Cardiac fibroblast (primary cell): ENCODE measurements around the gene GPR132.

Experiments
- DNase-seq, 2 donors: peaks; one replicate each; pipeline versions ENCODE4 v3.0.0 to v3.0.0-alpha.2; 2010; ENCODE audit warnings: low read depth in 2 of 2
- H3K4me3 ChIP-seq, 2 donors: replicated peaks in 1 of 2; 1 replicate in 1 of 2; 2 replicates in 1 of 2; pipeline ENCODE4 v1.5.1; 2011; ENCODE audit warnings: low read depth in 2 of 2, low read length in 2 of 2, mild to moderate bottlenecking in 2 of 2, moderate library complexity in 1 of 2
- TF ChIP-seq, protein P1 (sequence below): IDR thresholded peaks from one replicate; pipeline ENCODE4 v1.5.1; 2011; ENCODE audit warnings: low read depth, mild to moderate bottlenecking, low read length, inconsistent platforms

GPR132 gene

DNA sequence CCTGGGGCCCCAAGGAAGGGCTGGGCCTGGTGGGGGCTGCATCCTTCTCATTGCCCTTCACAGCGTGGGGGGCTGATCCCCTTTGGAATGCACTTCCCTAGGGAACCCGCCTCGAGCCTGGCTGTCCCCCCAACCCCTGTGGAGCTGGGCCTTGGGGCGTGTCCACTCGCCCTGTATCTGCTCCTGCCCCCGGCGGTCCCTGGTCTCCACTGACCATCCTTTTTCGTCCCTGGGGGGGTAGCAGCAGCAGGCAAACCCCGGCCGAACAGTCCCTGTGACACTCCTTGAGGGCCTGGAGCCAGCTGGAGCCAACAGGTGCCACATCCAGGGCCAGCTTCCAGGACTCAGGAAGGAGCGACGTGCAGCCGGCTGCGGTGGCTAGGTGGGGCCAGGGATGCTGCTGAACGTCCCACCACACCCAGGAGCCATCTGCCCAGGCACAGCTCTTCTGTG, 9.4 kb upstream of the GPR132 start:
- TF ChIP-seq, protein P1, sequence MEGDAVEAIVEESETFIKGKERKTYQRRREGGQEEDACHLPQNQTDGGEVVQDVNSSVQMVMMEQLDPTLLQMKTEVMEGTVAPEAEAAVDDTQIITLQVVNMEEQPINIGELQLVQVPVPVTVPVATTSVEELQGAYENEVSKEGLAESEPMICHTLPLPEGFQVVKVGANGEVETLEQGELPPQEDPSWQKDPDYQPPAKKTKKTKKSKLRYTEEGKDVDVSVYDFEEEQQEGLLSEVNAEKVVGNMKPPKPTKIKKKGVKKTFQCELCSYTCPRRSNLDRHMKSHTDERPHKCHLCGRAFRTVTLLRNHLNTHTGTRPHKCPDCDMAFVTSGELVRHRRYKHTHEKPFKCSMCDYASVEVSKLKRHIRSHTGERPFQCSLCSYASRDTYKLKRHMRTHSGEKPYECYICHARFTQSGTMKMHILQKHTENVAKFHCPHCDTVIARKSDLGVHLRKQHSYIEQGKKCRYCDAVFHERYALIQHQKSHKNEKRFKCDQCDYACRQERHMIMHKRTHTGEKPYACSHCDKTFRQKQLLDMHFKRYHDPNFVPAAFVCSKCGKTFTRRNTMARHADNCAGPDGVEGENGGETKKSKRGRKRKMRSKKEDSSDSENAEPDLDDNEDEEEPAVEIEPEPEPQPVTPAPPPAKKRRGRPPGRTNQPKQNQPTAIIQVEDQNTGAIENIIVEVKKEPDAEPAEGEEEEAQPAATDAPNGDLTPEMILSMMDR, result no peak
- no peak overlapping the region for H3K4me3 ChIP-seq
- DNase-seq, result no peak

DNA sequence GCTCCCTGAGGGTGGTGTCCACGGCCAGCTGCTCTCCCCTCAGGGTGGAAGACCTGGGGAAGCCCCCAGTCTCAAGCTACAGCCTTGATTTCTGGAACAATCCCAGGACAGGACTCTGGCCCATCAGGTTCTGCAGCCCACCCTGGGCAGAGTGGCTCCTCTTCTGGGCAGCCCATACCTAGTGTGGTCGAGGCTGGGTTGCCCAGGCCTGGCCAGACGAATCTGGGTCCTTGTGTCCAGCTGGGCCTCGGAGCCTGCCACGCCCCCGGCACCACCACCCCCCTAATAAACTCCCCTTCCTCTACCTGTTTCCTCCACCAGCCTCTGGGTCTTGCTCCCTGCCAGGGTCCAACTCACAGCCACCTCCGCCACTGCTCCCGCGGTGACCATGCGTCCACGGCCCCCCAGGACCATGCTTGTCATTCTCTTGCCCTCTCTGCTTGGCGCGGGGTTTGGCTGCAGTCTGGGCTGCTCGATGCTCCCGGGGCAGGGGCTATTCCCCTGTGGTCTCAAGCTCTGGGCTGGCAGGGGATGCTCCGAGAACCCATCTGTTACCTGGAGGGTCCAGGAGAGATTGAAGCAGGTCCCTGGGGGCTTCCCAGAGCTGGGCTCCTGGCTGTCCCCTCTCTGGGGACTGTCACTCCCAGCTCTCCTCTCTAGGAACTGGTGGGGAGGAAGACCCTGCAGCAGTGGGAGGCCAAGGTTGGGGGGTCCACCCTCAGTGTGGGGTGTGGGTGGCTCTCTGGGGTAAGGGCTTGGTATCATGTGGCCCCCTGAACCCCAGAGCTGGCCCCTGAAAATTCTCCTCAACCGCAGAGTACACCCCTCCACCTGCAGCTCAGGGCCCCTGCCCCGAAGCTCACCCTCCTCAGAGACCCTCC, 8.7 kb upstream of the GPR132 start:
- DNase-seq, result no peak
- H3K4me3 ChIP-seq, result no peak overlapping the region
- TF ChIP-seq, protein P1, result no peak

DNA sequence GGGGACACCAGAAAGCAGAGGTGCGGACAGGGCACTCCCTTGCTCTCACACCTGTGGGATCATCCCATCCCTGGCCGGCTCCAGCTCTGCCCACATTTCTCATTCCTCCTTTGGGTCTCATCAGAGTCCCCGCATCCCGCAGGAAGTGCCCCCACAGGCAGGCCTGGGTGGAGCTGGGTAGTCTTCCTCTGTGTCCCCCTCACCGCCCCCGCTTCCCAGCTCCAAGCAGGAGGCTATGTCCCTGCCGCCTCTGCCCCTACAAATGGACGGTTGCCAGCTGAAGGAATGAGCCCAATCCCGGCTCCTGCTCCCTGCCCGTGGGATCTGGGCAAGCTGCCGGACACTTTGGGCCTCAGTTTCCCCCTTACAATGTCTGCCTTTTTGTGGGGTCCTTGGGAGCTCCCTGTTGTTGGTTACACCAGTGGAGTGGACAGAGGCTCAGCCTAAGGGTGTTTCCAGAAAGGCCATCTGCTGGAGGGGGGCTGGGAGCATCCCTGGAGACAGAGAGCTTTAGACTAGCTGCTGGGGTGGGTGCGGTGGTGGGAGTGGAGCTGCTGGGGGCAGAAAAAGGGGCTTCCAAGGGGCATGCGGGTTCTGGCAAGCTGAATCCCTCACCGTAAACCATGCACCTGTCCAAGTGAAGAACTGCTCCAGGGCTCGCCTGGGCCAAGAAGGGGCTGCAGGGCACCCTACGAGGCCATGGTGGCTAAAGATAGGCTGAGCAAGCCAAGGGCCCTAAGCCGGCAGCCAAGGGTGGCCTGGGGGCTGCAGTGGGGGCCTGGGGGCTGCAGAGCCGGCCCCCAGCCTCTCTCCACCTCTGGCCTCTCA, 7.9 kb upstream of the GPR132 start:
- TF ChIP-seq, protein P1, result no peak
- no peak for DNase-seq
- H3K4me3 ChIP-seq, result no peak overlapping the region

DNA sequence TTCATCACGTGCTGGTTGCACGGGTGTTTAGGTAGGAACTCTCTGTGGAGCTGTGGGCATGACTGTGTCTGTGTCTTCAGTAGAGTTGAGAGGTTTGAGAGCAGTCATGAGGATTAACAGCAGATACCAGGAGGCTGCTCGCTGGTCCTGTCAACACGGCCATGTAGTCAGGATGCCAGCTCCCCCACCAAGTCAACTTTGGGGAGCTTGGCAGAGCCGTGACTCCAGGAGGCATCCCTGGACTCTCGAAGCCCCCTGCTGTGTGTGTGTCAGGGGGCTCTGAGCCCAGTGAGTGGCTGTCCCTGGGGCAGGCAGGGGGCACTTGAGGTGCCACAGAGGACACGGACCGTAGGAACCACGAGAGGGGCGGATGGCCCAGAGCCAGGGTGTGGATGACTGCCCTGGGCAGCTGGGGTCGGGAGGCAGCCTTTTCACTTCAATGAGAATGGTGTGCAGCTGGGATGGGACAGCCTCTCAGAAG, 7.2 kb upstream of the GPR132 start:
- TF ChIP-seq, protein P1, result no peak
- no peak for DNase-seq
- no peak overlapping the region for H3K4me3 ChIP-seq

DNA sequence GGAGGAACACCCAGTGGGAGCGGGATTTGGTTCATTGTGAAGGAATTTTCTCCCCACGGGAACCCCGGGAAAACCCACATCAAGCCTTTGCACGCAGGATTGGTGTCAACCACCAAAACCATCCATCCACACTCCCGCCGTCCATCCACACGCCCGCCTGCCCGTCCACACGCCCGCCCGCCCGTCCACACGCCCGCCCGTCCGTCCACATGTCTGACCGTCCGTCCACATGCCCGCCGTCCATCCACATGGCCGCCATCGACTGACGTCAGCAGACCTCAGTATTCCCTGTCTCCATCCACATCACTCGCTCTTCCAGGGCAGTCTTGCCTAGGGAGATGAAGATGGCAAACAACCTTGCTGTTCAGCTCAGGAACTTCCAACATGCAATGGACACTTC, 6.7 kb upstream of the GPR132 start:
- DNase-seq, result no peak
- no peak overlapping the region for H3K4me3 ChIP-seq
- TF ChIP-seq, protein P1, result no peak

DNA sequence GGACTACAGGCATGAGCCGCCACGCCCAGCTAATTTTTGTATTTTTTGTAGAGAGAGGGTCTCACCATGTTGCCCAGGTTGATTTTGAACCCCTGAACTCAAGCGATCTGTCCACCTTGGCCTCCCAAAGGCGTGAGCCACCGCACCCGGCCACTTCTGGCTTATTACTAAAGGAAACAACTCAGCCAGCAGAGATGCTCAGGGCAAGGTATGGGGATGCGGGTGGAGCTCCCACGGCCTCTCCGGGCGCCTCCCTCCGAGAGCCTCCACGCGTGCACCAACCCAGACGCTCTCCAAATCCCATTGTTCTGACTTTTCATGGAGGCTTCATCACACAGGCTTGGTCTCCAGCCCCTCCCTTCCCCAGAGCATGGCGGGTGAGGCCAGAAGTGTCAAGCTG, 6.1 kb upstream of the GPR132 start:
- no peak overlapping the region for H3K4me3 ChIP-seq
- DNase-seq, result no peak
- TF ChIP-seq, protein P1, result no peak
